IMR-90 (cell line): Measurements from ENCODE around the gene CDA. TPM values are rescaled to one million over a fixed set of nuclear protein-coding genes. Genes with fewer than 3 reads are reported as not detected.

Experiments
- ATAC-seq: fragments of 200-7000 bp; cut with Tn5 transposase; 2 replicates; pipeline ENCODE4 v1.9.1; 2020; ENCODE audit warnings: low read depth, mild to moderate bottlenecking, moderate library complexity
- BruUV-seq: library from RNA; stranded (reverse); fragments of 400-500 nt; replicated peaks from 2 replicates; lab custom pipeline; 2021; lab: Mats Ljungman, UMichigan
- CTCF ChIA-PET: fragments of 300-600 bp; formaldehyde crosslinking; extraction: SDS; loops from one replicate; lab custom pipeline; 2021; ENCODE audit warnings: antibody characterized with exemption; lab: Yijun Ruan, JAX
- POLR2A ChIA-PET: fragments of 300-600 bp; sonication (Branson Sonifier 250); formaldehyde crosslinking; loops from one replicate; lab custom pipeline; 2022; ENCODE audit warnings: antibody characterized with exemption; ENCODE audit not compliant: unreplicated experiment; lab: Charles Lee
- DNase-seq: peaks from one replicate; pipeline ENCODE4 v3.0.0; 2013
- H2AFZ ChIP-seq: replicated peaks from 2 replicates; pipeline ENCODE3; 2013; ENCODE audit warnings: low read length, mild to moderate bottlenecking; ENCODE audit not compliant: poor library complexity
- H2AK5ac ChIP-seq: 2 replicates; pipeline ENCODE4 v1.6.1; 2013; ENCODE audit warnings: low read depth, low read length, inconsistent platforms
- H2AK9ac ChIP-seq: replicated peaks from 2 replicates; pipeline ENCODE3; 2013; ENCODE audit warnings: mild to moderate bottlenecking, low read depth, low read length, moderate library complexity; ENCODE audit not compliant: poor library complexity
- H2BK120ac ChIP-seq: 2 replicates; pipeline ENCODE4 v1.6.1; 2013; ENCODE audit warnings: low read depth, low read length, inconsistent platforms
- H2BK15ac ChIP-seq: 3 replicates; pipeline ENCODE4 v1.6.1; 2013; ENCODE audit warnings: low read depth, low read length, inconsistent platforms
- H2BK20ac ChIP-seq: 2 replicates; pipeline ENCODE4 v1.6.1; 2013; ENCODE audit warnings: low read depth, mild to moderate bottlenecking, inconsistent platforms, low read length, moderate library complexity
- H2BK5ac ChIP-seq: 2 replicates; pipeline ENCODE4 v1.6.1; 2013; ENCODE audit warnings: mild to moderate bottlenecking, low read depth, low read length, inconsistent platforms; ENCODE audit not compliant: poor library complexity, severe bottlenecking
- H3K14ac ChIP-seq: replicated peaks from 2 replicates; pipeline ENCODE4 v1.6.1; 2013; ENCODE audit warnings: low read depth, low read length, inconsistent platforms
- H3K18ac ChIP-seq: 2 replicates; pipeline ENCODE4 v1.6.1; 2013; ENCODE audit warnings: low read depth, low read length, control low read depth
- H3K23ac ChIP-seq: 2 replicates; pipeline ENCODE4 v1.6.1; 2013; ENCODE audit warnings: low read depth, low read length, inconsistent platforms
- H3K27ac ChIP-seq: 2 replicates; pipeline ENCODE4 v1.5.1; 2013; ENCODE audit warnings: mild to moderate bottlenecking, control low read depth, low read length; ENCODE audit not compliant: insufficient read depth
- H3K27me3 ChIP-seq: 2 replicates; pipeline ENCODE4 v1.6.1; 2013; ENCODE audit warnings: low read length; ENCODE audit not compliant: control insufficient read depth, insufficient read depth
- H3K36me3 ChIP-seq: 2 replicates; pipeline ENCODE4 v1.6.1; 2013; ENCODE audit warnings: low read length, mixed read lengths; ENCODE audit not compliant: control insufficient read depth, insufficient read depth
- H3K4ac ChIP-seq: 2 replicates; pipeline ENCODE4 v1.6.1; 2013; ENCODE audit warnings: low read depth, low read length, inconsistent platforms
- H3K4me1 ChIP-seq: 2 replicates; pipeline ENCODE4 v1.6.1; 2013; ENCODE audit warnings: low read length, mixed read lengths; ENCODE audit not compliant: control insufficient read depth, insufficient read depth
- H3K4me2 ChIP-seq: 2 replicates; pipeline ENCODE4 v1.6.1; 2013; ENCODE audit warnings: low read depth, mild to moderate bottlenecking, control low read depth, low read length, moderate library complexity
- H3K4me3 ChIP-seq: 2 replicates; pipeline ENCODE4 v1.5.1; 2013; ENCODE audit warnings: low read depth, mild to moderate bottlenecking, control low read depth, low read length, moderate library complexity; ENCODE audit not compliant: insufficient read depth
- H3K56ac ChIP-seq: 2 replicates; pipeline ENCODE4 v1.6.1; 2013; ENCODE audit warnings: low read length, inconsistent platforms; ENCODE audit not compliant: insufficient read depth; ENCODE audit errors: extremely low read depth
- H3K79me1 ChIP-seq, 2 experiments: 2 replicates each; pipeline ENCODE4 v1.6.1; 2013; ENCODE audit warnings: low read length in 2 of 2, inconsistent platforms in 1 of 2, low read depth in 1 of 2
- H3K9ac ChIP-seq: 2 replicates; pipeline ENCODE4 v1.6.1; 2013; ENCODE audit warnings: low read depth, low read length, control low read depth
- H3K9me1 ChIP-seq: 2 replicates; pipeline ENCODE4 v1.6.1; 2013; ENCODE audit warnings: low read length, inconsistent platforms; ENCODE audit not compliant: insufficient read depth
- H3K9me3 ChIP-seq: 2 replicates; pipeline ENCODE4 v1.6.1; 2013; ENCODE audit warnings: low read length; ENCODE audit not compliant: control insufficient read depth, insufficient read depth
- H4K20me1 ChIP-seq: 2 replicates; pipeline ENCODE4 v1.6.1; 2013; ENCODE audit warnings: low read length, inconsistent platforms; ENCODE audit not compliant: insufficient read depth
- H4K5ac ChIP-seq: 2 replicates; pipeline ENCODE4 v1.6.1; 2013; ENCODE audit warnings: mild to moderate bottlenecking, low read depth, low read length, control low read depth
- H4K8ac ChIP-seq, 2 experiments: 2 replicates each; pipeline ENCODE4 v1.6.1; 2013; ENCODE audit warnings: low read depth in 2 of 2, low read length in 2 of 2, control low read depth in 1 of 2, inconsistent platforms in 1 of 2
- H4K91ac ChIP-seq: 2 replicates; pipeline ENCODE4 v1.6.1; 2013; ENCODE audit warnings: low read depth, low read length, inconsistent platforms; ENCODE audit not compliant: insufficient read depth
- BHLHE40 ChIP-seq: fragments of 150-350 bp; IDR thresholded peaks from 2 replicates; pipeline ENCODE4 v1.6.1; 2016; ENCODE audit warnings: mild to moderate bottlenecking, low read depth, low read length
- CEBPB ChIP-seq: IDR thresholded peaks from 2 replicates; pipeline ENCODE4 v1.6.1; 2012; ENCODE audit warnings: low read depth, low read length, improper control_type of control experiment
- CHD1 ChIP-seq: IDR thresholded peaks from 2 replicates; pipeline ENCODE4 v1.6.1; 2012; ENCODE audit warnings: low read depth, low read length, improper control_type of control experiment
- CTCF ChIP-seq: conservative IDR thresholded peaks from 2 replicates; pipeline ENCODE4 v1.5.1; 2012; ENCODE audit warnings: mild to moderate bottlenecking, low read depth, low read length, improper control_type of control experiment
- ELK1 ChIP-seq: fragments of 150-350 bp; IDR thresholded peaks from 2 replicates; pipeline ENCODE4 v1.6.1; 2016; ENCODE audit warnings: low read depth, mild to moderate bottlenecking, low read length, moderate library complexity, borderline replicate concordance
- MAFK ChIP-seq: IDR thresholded peaks from 2 replicates; pipeline ENCODE4 v1.6.1; 2012; ENCODE audit warnings: low read depth, low read length, improper control_type of control experiment
- MAZ ChIP-seq: IDR thresholded peaks from 2 replicates; pipeline ENCODE4 v1.6.1; 2012; ENCODE audit warnings: low read depth, mild to moderate bottlenecking, low read length, improper control_type of control experiment, moderate library complexity, borderline replicate concordance
- POLR2A ChIP-seq: IDR thresholded peaks from 2 replicates; pipeline ENCODE4 v1.6.1; 2012; ENCODE audit warnings: mild to moderate bottlenecking, low read depth, low read length
- RAD21 ChIP-seq: IDR thresholded peaks from 2 replicates; pipeline ENCODE4 v1.6.1; 2012; ENCODE audit warnings: low read length, improper control_type of control experiment
- SMC3 ChIP-seq: fragments of 150-350 bp; IDR thresholded peaks from 2 replicates; pipeline ENCODE4 v1.6.1; 2016; ENCODE audit warnings: low read depth, mild to moderate bottlenecking, antibody characterized with exemption, low read length, moderate library complexity
- USF2 ChIP-seq: fragments of 150-350 bp; IDR thresholded peaks from 2 replicates; pipeline ENCODE4 v1.6.1; 2017; ENCODE audit warnings: mild to moderate bottlenecking, antibody characterized with exemption, low read length, low read depth
- WGBS, 2 experiments: methylation state at CpG; one replicate each; pipeline versions ENCODE4 v1.1.5 to v1.1.7; 2013; ENCODE audit warnings: missing lambda C conversion rate in 2 of 2; ENCODE audit not compliant: insufficient read length in 1 of 2; ENCODE audit errors: extremely low coverage in 2 of 2; 5-methylcytosine and 5-hydroxymethylcytosine counted together
- dilution Hi-C: fragments of 300-500 bp; cut with HindIII; formaldehyde crosslinking; loops from one replicate; pipeline ENCODE4 v1.14.3; 2018; ENCODE audit warnings: low sequenced_read_pairs; ENCODE audit not compliant: unreplicated experiment
- in situ Hi-C: fragments of 300-500 bp; cut with MboI; formaldehyde crosslinking; loops from 3 replicates; pipeline ENCODE4 v1.14.3; 2019; ENCODE audit warnings: low sequenced_read_pairs, inconsistent platforms, mixed read lengths
- intact Hi-C: fragments of 100-400 bp; cut with micrococcal nuclease; formaldehyde crosslinking; loops from 2 replicates; pipeline ENCODE4 v1.10.0; 2022
- polyA plus RNA-seq, 3 experiments: library from polyadenylated mRNA; depleted of rRNA; stranded (reverse); fragments of >200 nt; gene quantifications; 2 replicates each; pipeline ENCODE4 v1.2.3, GENCODE V29; 2012; ENCODE audit warnings: low replicate concordance in 1 of 3
- total RNA-seq: library from RNA; depleted of rRNA; stranded (reverse); fragments of >200 nt; gene quantifications from 2 replicates; pipeline ENCODE4 v1.2.3, GENCODE V29; 2012

Gene CDA
- total and polyA plus RNA-seq, 2 of the 4 experiments (the other 2 are of a cell fraction) = 0.90 to 9.4 TPM

- Histone ChIP-seq H4K91ac (peak within 1 kb of the TSS; percentile 9; the same call in 1 of the 2 replicates), H4K8ac (peak within 1 kb of the TSS in 1 of 2 experiments; percentile 80; a peak in 1 of 4 replicates), H3K9ac (peak within 1 kb of the TSS; percentile 70), H3K79me1 (peaks cover 10 to 26% of the 10 kb centered on the region in 2 experiments), H4K5ac (no peak within 1 kb of the TSS), H3K4me1 (no peaks in the 10 kb centered on the region), H2AK9ac (peak within 1 kb of the TSS; percentile 92), H3K56ac (0 out of 2 replicates have a peak within 1 kb of the TSS, but pooled peaks have one; percentile 50), H3K36me3 (peaks cover 5% of the 10 kb centered on the region), H2AK5ac (peak within 1 kb of the TSS; percentile 38; the same call in 1 of the 2 replicates), H3K14ac (peak within 1 kb of the TSS; percentile 91), H3K4ac (peak within 1 kb of the TSS; percentile 85), H3K18ac (no peak within 1 kb of the TSS; the same call in 1 of the 2 replicates), H3K23ac (peak within 1 kb of the TSS; percentile 74), H3K27me3 (0 out of 2 replicates have a peak, but pooled peaks cover 4% of the 10 kb centered on the region), H2BK5ac (peak within 1 kb of the TSS; percentile 60), H2AFZ (peak within 1 kb of the TSS; percentile 99), H3K27ac (peak within 1 kb of the TSS; percentile 66), H2BK15ac (peak within 1 kb of the TSS; percentile 10; the same call in 1 of the 3 replicates), H3K4me2 (peak within 1 kb of the TSS; percentile 97), H4K20me1 (peaks cover 10% of the 10 kb centered on the region; the same call in 1 of the 2 replicates), H2BK20ac (no peak within 1 kb of the TSS), H3K4me3 (peak within 1 kb of the TSS; percentile 84), H3K9me1 (peaks cover 14% of the 10 kb centered on the region), H2BK120ac (peak within 1 kb of the TSS; percentile 48), H3K9me3 (no peaks in the 10 kb centered on the region)
- intact Hi-C loops = loop anchor here (1.0 to 5.0 kb wide), 4 partner anchors 58 to 716 kb away; no protein-coding TSS in a partner anchor
- ChIA-PET POLR2A (interaction anchor here (0.5 to 0.9 kb wide), 3 partner anchors 58 to 153 kb away, joined by 4 to 11 read pairs (median 6); no protein-coding TSS in a partner anchor), CTCF (interaction anchor here (0.5 to 2.1 kb wide), 16 partner anchors 12 to 116 kb away, joined by 3 to 25 read pairs (median 4); partner anchors contain the start of gene CDA)
- BruUV-seq = no TSS peak
- in situ Hi-C loops = loop anchor here (25.0 kb wide), 1 partner anchor 421 kb away; no protein-coding TSS in a partner anchor
- WGBS, 2 experiments = 1% methylated on average over 47 of the region's 93 CpGs; no CpG with 5 or more reads in 1 of the 2 experiments
- peak; percentile 53 for DNase-seq
- ATAC-seq = peak; percentile 88
- dilution Hi-C loops = no loop called here
- TF ChIP-seq CHD1 (no peak), POLR2A (0 out of 2 replicates have a peak, but pooled peaks have one; percentile 36), BHLHE40 (no peak), MAZ (peak; percentile 71; the same call in 1 of the 2 replicates), CTCF (peak; percentile 98), SMC3 (peak; percentile 94), USF2 (peak; percentile 63), CEBPB (no peak), ELK1 (no peak), RAD21 (peak; percentile 84), MAFK (no peak)
Observed at GRCh38 chr1:20633190-20634064, 44.5 kb downstream of the CDA start, which contains the start of gene PINK1. Gene PINK1 (plus strand): TSS chr1:20633458. CDS start chr1:20633549, 91 bp downstream.
